SK-N-MC (cell line): ENCODE measurements around the gene SNHG17.

Source experiments
- EZH2 ChIP-seq: fragments of 200-600 bp; sonication (generic); IDR thresholded peaks from one replicate; pipeline ENCODE4 v1.6.1; 2017; ENCODE audit warnings: antibody characterized with exemption
- FOXP2 ChIP-seq: optimal IDR thresholded peaks from 2 replicates; pipeline ENCODE3; 2011; ENCODE audit warnings: mild to moderate bottlenecking, moderate library complexity; ENCODE audit not compliant: insufficient read depth; ENCODE audit errors: extremely low read length, control extremely low read depth
- POLR2AphosphoS5 ChIP-seq: IDR thresholded peaks from 2 replicates; pipeline ENCODE4 v1.6.1; 2012; ENCODE audit warnings: mild to moderate bottlenecking, low read depth, low read length, borderline replicate concordance

DNA sequence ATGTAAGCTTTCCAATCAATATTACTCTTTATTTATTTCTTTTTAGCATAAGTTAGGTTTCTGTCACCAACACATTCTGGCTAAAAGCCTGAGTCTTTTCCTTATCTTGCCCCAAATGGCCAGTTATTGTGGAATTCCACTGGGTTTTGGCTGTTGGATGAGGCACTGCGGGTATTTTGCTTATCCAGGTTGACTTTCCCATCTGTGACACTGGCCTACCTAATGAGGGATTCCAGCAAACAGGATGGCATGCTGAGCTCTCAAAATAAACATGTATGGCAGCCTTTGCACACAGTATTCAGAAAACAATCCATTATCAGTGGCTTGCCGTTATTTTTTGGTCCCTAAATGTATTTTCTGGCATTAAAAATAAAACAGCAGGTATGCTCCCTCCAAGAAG lies 31.0 kb upstream of the SNHG17 start:
- TF ChIP-seq POLR2AphosphoS5 (no peak), EZH2 (no peak), FOXP2 (no peak)
